HG02588 (cell line): ENCODE results near the gene NOD2.

ENCODE experiments used
- ATAC-seq: cut with Tn5 transposase; IDR thresholded peaks from one replicate; pipeline ENCODE4 v1.9.1; 2021; ENCODE audit warnings: mild to moderate bottlenecking, moderate library complexity; ENCODE audit not compliant: unreplicated experiment

NOD2 gene

GRCh38 chr16:50690177-50690576, 3.2 kb upstream of the NOD2 start:
- ATAC-seq, result no peak

- ATAC-seq, result no peak
Measured at GRCh38 chr16:50692644-50692998, 785 bp upstream of the NOD2 start.

- ATAC-seq, result no peak
Measured at GRCh38 chr16:50694206-50694605, 800 bp downstream of the NOD2 start.

- no peak for ATAC-seq
Measured at GRCh38 chr16:50695017-50696000, 1.9 kb downstream of the NOD2 start.

GRCh38 chr16:50696126-50696525, 2.7 kb downstream of the NOD2 start:
- no peak for ATAC-seq

GRCh38 chr16:50696575-50697420, 3.4 kb downstream of the NOD2 start:
- ATAC-seq, result peak; percentile 56

GRCh38 chr16:50697421-50697715, 4.0 kb downstream of the NOD2 start:
- ATAC-seq, result no peak

- ATAC-seq, result peak; percentile 41
Measured at GRCh38 chr16:50697881-50698767, 4.7 kb downstream of the NOD2 start.

GRCh38 chr16:50699326-50700159, 6.1 kb downstream of the NOD2 start:
- ATAC-seq, result no peak

- no peak for ATAC-seq
Measured at GRCh38 chr16:50702725-50703124, 9.3 kb downstream of the NOD2 start.

- no peak for ATAC-seq
Measured at GRCh38 chr16:50704245-50704644, 10.8 kb downstream of the NOD2 start.

GRCh38 chr16:50705436-50706110, 12.2 kb downstream of the NOD2 start:
- no peak for ATAC-seq

GRCh38 chr16:50706250-50706649, 12.8 kb downstream of the NOD2 start:
- ATAC-seq, result no peak

- ATAC-seq, result no peak
Measured at GRCh38 chr16:50708373-50709060, 15.1 kb downstream of the NOD2 start.

GRCh38 chr16:50709061-50709684, 15.8 kb downstream of the NOD2 start:
- ATAC-seq, result no peak

- no peak for ATAC-seq
Measured at GRCh38 chr16:50709980-50710379, 16.6 kb downstream of the NOD2 start.

- no peak for ATAC-seq
Measured at GRCh38 chr16:50711040-50711439, 17.6 kb downstream of the NOD2 start.

GRCh38 chr16:50711862-50712559, 18.6 kb downstream of the NOD2 start:
- no peak for ATAC-seq
